Measurements from ENCODE around the gene ADSS1.

ADSS1 gene

DNA sequence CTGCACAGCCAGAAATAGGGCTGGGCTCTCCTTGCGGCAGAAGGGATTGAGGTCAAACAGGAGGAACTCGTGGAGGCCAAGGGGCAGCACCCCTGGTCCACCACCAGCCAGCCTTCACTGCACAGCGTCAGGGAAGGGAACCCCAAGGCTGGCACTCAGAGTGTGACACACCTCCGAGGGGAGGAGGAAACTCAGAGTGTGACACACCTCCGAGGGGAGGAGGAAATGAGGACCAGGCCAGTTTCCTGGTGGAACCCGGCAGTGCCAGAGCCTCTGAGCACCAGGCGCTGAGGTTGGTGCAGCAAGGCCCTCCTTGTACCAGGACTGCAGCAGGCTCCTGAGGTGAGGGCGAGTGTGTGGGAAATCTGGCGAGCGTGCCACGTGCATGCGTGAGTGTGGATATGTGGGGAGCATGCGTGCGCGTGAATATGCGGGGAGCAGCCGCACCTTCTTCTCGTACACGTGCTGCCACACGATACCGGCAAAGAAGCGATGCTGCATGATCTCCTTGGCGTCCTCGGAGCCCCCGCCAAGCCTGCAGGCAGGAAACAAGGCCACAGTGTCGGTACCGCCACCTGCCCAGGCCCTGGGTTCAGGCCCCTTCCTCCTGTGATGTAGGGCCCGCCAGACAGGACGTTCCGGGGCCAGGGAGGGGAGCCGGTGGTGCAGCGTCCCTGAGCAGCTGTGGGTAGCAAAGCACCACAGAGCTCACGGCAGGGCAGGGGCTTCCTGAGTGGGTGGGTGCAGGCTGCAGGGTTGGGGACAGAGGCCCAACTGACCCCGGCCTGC is 48.1 kb downstream of the ADSS1 start:
- no peak overlapping the region for H3K27ac ChIP-seq (ENCODE audit: low read depth, low read length)
- H3K4me3 ChIP-seq (ENCODE audit: low read length): no peak overlapping the region
- H3K9ac ChIP-seq (ENCODE audit: low read length): no peak overlapping the region
- H3K36me3 ChIP-seq (ENCODE audit: control insufficient read depth, insufficient read depth, low read length): peaks cover 20% of the 10 kb centered on the region
- no peaks in the 10 kb centered on the region for H3K4me1 ChIP-seq (ENCODE audit: control insufficient read depth, insufficient read depth, low read length)
- no peaks in the 10 kb centered on the region for H3K27me3 ChIP-seq (ENCODE audit: control insufficient read depth, insufficient read depth, low read length)

DNA sequence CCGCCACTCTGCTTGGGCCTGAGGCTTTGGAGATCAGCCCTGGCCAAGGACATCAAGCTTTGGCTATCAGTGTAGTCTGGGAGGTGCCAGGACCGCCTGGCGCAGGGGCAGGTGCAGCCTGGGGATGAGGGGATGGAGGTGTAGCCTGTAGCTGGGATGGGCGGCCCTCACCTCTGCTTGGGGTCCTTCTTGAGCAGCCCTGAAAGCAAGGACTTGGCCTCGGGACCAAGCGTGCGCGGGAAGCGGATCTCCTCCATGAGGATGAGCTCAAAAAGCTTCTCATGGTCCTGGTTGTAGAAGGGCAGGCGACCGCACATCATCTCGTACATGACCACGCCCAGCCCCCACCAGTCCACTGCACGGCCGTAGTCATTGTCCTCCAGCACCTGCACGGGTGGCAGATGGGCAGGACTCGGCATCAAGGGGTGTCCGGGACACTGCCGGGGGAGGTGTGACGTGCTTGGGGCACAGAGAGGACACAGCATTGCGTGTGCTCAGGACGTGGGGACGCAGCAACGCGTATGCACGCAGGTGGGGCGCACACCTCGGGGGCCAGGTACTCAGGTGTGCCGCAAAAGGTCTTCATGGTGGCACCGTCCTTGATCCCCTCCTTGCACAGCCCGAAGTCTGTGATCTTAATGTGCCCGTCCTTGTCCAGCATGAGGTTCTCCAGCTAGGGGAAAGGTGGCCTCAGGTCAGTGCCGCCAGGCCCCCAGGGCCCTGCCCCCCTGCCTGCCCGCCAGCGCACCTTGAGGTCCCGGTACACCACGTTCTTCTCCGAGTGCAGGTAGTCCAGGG is 48.9 kb downstream of the ADSS1 start:
- peaks cover 20% of the 10 kb centered on the region for H3K36me3 ChIP-seq (ENCODE audit: control insufficient read depth, insufficient read depth, low read length)
- H3K27me3 ChIP-seq (ENCODE audit: control insufficient read depth, insufficient read depth, low read length): no peaks in the 10 kb centered on the region
- no peak overlapping the region for H3K27ac ChIP-seq (ENCODE audit: low read depth, low read length)
- no peak overlapping the region for H3K4me3 ChIP-seq (ENCODE audit: low read length)
- H3K4me1 ChIP-seq (ENCODE audit: control insufficient read depth, insufficient read depth, low read length): no peaks in the 10 kb centered on the region
- no peak overlapping the region for H3K9ac ChIP-seq (ENCODE audit: low read length)

DNA sequence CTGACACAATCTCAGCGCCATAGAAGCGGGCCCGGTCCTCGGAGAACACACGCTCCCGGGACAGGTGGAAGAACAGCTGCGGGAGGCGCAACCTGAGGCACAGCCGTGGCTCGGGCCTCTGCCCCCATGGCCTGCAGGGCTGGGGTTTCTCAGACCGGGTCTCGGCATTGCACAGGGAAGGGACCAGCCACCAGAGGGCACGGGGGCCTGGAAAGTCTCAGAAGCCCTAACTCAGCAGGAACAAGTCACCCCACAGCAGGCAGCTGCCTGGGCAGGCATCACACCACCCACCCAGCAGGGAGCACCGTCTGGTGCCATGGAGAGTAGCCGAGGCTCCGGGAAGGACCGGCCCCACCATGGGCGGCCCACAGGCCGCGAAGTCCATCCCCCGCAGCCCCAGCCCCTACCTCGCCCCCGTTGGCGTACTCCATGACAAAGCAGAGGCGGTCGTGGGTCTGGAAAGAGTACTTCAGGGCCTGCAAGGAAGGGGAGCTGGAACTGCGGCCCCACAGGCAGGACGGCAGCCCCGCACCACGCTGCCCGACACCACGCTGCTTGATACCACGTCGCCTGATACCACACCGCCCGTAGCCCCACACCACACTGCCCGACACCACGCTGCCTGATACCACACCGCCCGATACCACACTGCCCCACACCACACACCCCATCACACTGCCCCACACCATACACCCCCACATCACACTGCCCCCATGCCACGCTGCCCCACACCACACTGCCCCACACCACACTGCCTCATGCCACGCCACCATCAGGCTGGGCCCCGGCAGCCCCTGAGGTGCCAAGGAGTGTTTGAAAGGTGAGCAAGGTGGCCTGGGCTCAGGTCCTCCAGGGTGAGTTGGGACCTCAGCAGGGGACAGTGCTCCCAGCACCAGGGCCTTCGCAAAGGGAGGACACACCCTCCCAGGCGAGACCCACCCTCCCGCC is 49.8 kb downstream of the ADSS1 start:
- Histone ChIP-seq H3K27me3 (ENCODE audit: control insufficient read depth, insufficient read depth, low read length) (no peaks in the 10 kb centered on the region), H3K9ac (ENCODE audit: low read length) (no peak overlapping the region), H3K4me1 (ENCODE audit: control insufficient read depth, insufficient read depth, low read length) (no peaks in the 10 kb centered on the region), H3K4me3 (ENCODE audit: low read length) (no peak overlapping the region), H3K27ac (ENCODE audit: low read depth, low read length) (no peak overlapping the region), H3K36me3 (ENCODE audit: control insufficient read depth, insufficient read depth, low read length) (peaks cover 20% of the 10 kb centered on the region)

DNA sequence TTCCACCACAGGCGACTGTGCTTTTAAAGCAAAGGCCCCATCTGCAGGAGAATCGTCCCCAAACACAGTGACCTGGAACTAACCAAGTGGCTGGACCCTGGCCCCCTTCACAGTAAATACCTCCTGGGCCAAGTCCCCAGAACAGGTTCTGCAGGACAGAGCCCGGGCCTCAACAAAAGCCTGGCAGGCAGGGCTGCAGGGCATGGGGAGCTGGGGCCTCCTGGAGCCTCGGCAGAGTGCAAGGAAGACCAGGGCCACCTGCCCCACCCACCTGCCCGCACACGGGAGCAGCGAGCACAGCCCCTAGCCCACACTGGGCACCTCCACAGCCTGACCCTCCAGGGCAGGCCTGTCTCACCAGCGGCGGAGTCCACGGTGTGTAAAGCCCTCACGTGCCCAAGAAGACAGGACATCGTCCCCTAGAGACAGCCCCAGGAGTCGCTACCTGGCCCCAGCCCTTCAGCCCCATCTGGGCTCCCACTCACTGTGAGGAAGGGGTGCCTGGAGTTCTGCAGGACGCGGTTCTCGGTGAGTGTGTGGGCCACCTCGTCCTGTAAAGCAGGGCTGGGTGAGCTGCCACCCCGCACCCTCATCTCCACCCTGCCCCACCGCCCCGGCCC is 50.5 kb downstream of the ADSS1 start:
- Histone ChIP-seq H3K9ac (ENCODE audit: low read length) (no peak overlapping the region), H3K27me3 (ENCODE audit: control insufficient read depth, insufficient read depth, low read length) (no peaks in the 10 kb centered on the region), H3K36me3 (ENCODE audit: control insufficient read depth, insufficient read depth, low read length) (peaks cover 20% of the 10 kb centered on the region), H3K4me3 (ENCODE audit: low read length) (no peak overlapping the region), H3K27ac (ENCODE audit: low read depth, low read length) (no peak overlapping the region), H3K4me1 (ENCODE audit: control insufficient read depth, insufficient read depth, low read length) (no peaks in the 10 kb centered on the region)

DNA sequence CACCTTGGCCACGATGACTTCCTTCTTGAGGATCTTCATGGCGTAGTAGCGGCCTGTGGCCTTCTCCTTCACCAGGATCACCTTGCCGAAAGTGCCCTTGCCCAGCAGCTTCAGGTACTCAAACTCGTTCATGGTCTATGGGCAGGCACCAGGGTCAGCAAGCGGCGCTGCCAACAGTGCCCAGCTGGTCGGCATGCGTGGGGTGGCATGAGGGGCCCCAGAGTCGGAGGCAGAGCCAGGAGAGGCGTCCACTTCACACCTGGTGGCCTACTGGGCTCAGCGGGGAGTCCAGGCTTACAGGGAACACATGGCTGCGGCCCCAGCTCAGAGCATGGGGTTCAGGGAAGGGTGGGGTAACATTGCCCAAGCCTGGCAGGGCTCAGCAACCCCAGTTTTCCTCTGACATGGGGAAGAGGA is 51.1 kb downstream of the ADSS1 start:
- H3K27me3 ChIP-seq (ENCODE audit: control insufficient read depth, insufficient read depth, low read length): no peaks in the 10 kb centered on the region
- H3K4me1 ChIP-seq (ENCODE audit: control insufficient read depth, insufficient read depth, low read length): no peaks in the 10 kb centered on the region
- H3K27ac ChIP-seq (ENCODE audit: low read depth, low read length): no peak overlapping the region
- no peak overlapping the region for H3K9ac ChIP-seq (ENCODE audit: low read length)
- peaks cover 20% of the 10 kb centered on the region for H3K36me3 ChIP-seq (ENCODE audit: control insufficient read depth, insufficient read depth, low read length)
- H3K4me3 ChIP-seq (ENCODE audit: low read length): no peak overlapping the region

DNA sequence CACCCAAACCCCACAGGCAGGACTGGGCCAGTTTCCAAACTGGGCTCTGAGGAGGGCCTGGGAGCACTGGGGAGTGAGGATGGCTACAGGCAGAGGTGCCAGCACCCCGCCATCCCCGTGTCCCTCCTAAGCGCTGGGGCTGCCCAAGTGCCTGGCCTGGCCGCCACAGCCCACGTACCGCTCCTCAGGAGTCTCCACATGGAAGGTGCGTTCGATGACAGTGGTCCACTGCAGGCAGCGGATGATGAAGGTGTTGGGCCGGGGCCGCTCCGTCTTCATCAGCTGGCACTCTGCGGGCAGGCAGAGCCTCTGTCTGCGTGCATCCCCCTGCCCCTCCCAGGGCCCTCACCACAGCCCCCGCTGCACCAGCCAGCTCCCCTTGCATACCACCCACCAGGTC is 52.5 kb downstream of the ADSS1 start:
- H3K4me1 ChIP-seq (ENCODE audit: control insufficient read depth, insufficient read depth, low read length): no peaks in the 10 kb centered on the region
- no peak overlapping the region for H3K4me3 ChIP-seq (ENCODE audit: low read length)
- H3K27me3 ChIP-seq (ENCODE audit: control insufficient read depth, insufficient read depth, low read length): no peaks in the 10 kb centered on the region
- no peak overlapping the region for H3K9ac ChIP-seq (ENCODE audit: low read length)
- H3K36me3 ChIP-seq (ENCODE audit: control insufficient read depth, insufficient read depth, low read length): peaks cover 13% of the 10 kb centered on the region
- H3K27ac ChIP-seq (ENCODE audit: low read depth, low read length): no peak overlapping the region

DNA sequence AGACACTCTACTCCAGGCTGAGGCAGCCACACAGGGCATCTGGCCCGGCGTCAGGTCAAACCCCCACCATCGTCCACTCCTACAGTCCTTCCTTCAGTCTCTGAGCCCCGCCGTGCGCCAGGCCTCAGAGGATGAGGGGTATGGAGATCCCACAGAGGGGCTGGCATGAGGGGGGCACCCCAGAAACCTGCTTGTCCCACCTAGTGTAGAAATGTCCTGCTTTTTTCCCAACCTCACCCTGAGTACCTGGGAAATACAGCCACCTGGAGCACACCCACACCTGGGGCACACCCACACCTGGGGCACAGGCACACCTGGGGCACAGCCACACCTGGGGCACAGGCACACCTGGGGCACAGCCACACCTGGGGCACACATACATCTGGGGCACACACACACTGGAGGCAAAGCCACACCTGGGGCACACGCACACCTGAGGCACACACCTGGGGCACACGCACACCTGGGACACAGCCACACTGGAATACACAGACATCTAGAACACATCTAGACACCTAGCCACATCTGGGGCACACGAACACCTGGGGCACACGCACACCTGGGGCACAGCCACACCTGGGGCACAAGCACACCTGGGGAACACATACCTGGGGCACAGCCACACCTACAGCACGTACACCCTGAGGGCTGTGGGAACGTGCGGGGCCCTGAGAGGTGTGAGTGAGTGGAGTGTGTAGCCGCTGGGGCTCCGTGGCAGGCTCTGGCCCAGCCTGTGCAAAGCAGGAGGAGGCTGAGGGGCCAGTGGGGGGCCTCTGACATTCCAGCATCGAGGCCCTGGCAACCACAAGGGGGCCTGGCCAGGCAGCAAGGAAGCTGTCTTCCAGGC is 53.2 kb downstream of the ADSS1 start:
- no peaks in the 10 kb centered on the region for H3K27me3 ChIP-seq (ENCODE audit: control insufficient read depth, insufficient read depth, low read length)
- H3K9ac ChIP-seq (ENCODE audit: low read length): no peak overlapping the region
- H3K27ac ChIP-seq (ENCODE audit: low read depth, low read length): no peak overlapping the region
- H3K36me3 ChIP-seq (ENCODE audit: control insufficient read depth, insufficient read depth, low read length): peaks cover 7% of the 10 kb centered on the region
- H3K4me3 ChIP-seq (ENCODE audit: low read length): no peak overlapping the region
- H3K4me1 ChIP-seq (ENCODE audit: control insufficient read depth, insufficient read depth, low read length): no peaks in the 10 kb centered on the region

DNA sequence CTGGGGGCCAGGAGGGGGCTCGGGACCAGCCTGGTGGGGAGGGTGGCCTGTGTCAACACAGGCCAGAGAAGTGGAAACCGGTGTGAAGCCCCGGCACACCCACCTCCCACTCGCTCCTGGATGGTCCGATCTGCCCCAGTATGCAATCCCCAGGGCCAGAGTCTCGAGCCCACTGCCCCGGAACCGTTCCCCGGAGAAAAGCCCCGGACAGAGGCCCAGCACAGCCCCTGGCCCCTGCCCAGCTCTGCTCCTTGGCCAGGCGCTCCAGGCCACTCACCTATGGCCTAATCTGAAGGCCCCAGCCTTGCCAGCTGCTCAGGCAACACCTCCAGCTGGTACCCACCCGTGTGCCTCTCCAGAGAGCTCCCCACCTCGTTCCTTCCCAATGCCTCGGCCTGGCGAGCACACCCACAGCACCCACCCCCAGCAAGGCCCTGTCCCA is 53.8 kb downstream of the ADSS1 start:
- Histone ChIP-seq H3K27ac (ENCODE audit: low read depth, low read length) (no peak overlapping the region), H3K27me3 (ENCODE audit: control insufficient read depth, insufficient read depth, low read length) (no peaks in the 10 kb centered on the region), H3K36me3 (ENCODE audit: control insufficient read depth, insufficient read depth, low read length) (peaks cover 5% of the 10 kb centered on the region), H3K4me3 (ENCODE audit: low read length) (no peak overlapping the region), H3K9ac (ENCODE audit: low read length) (no peak overlapping the region), H3K4me1 (ENCODE audit: control insufficient read depth, insufficient read depth, low read length) (no peaks in the 10 kb centered on the region)

DNA sequence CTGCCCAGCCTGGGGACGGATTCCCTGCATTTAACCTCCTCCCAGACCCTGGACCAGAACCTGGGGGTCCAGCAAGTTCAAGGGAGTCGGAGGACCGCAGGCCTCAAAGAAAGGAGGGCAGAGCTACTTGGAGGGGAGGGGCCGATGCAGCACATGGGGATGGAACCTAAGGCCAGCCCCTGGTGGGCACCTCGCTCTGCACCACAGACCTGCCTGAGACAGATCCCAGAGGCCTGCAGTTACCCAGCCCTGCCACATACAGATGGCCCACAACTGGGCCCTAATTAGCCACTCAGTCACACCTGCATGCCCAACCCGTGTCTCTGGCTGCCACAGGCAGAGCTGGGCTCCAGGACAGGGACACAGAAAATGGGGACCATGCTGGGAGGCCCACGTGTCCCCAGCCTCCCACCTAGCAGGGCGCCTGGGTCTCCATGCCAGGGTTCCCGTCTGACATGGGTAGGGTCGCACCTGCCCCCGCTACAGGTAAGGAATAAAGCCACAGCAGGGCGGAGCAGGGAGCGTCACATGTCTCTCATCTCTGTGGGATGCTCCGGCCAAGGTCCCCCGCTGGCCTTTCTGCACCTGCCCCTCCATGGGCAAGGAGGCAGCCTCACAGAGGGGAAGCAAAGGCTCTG is 54.8 kb downstream of the ADSS1 start:
- Histone ChIP-seq H3K27me3 (ENCODE audit: control insufficient read depth, insufficient read depth, low read length) (no peaks in the 10 kb centered on the region), H3K4me3 (ENCODE audit: low read length) (no peak overlapping the region), H3K4me1 (ENCODE audit: control insufficient read depth, insufficient read depth, low read length) (no peaks in the 10 kb centered on the region), H3K36me3 (ENCODE audit: control insufficient read depth, insufficient read depth, low read length) (no peaks in the 10 kb centered on the region), H3K9ac (ENCODE audit: low read length) (no peak overlapping the region), H3K27ac (ENCODE audit: low read depth, low read length) (no peak overlapping the region)

DNA sequence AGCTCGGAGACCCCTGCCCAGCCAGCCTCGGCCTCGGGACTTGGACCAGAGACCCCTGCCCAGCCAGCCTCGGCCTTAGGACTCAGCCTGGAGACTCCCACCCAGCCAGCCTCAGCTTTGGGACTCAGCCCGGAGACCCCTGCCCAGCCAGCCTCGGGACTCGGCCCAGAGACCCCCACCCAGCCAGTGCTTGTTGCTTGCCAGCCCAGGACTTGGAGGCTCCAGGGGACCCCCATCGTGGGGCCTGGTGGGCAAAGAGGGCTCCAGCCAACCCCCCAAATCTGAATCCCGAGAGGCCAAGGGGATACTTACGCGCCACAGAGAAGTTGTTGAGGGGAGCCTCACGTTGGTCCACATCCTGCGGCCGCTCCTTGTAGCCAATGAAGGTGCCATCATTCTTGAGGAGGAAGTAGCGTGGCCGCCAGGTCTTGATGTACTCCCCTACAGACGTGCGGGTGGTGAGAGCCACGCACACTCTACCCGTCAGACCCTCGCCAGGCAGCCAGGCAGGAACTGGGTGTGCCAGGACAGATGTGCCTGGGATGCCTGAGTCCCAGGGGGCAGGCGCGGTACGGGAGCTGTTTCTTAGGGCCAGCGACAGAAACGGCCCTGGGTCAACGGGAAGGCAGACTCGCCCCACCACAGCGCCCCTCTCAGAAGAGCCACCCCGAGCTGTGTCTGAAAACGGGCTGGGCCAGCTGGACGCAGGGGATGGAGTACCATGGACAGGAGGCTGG is 55.9 kb downstream of the ADSS1 start:
- Histone ChIP-seq H3K36me3 (ENCODE audit: control insufficient read depth, insufficient read depth, low read length) (no peaks in the 10 kb centered on the region), H3K4me1 (ENCODE audit: control insufficient read depth, insufficient read depth, low read length) (no peaks in the 10 kb centered on the region)

More for the DNA sequence above, 55.9 kb downstream of the ADSS1 start:
- no peak overlapping the region for H3K4me3 ChIP-seq (ENCODE audit: low read length)
- H3K27ac ChIP-seq (ENCODE audit: low read depth, low read length): no peak overlapping the region
- no peaks in the 10 kb centered on the region for H3K27me3 ChIP-seq (ENCODE audit: control insufficient read depth, insufficient read depth, low read length)
- no peak overlapping the region for H3K9ac ChIP-seq (ENCODE audit: low read length)
